Endothelial cell of umbilical vein (primary cell): ENCODE data around the gene ACTN1. TPM values are rescaled to one million over a fixed set of nuclear protein-coding genes. Genes with fewer than 3 reads are reported as not detected.

Experiments used
- BruUV-seq: library from RNA; stranded (reverse); fragments of 400-500 nt; replicated peaks from 2 replicates; lab custom pipeline; 2021; lab: Mats Ljungman, UMichigan
- CTCF ChIA-PET: fragments of 300-600, 350-600 bp; sonication (Branson Sonifier 250); formaldehyde crosslinking; loops from one replicate; lab custom pipeline; 2021; ENCODE audit warnings: antibody characterized with exemption, inconsistent platforms; lab: Charles Lee
- POLR2A ChIA-PET: fragments of 300-600, 350-600 bp; sonication (Branson Sonifier 250); formaldehyde crosslinking; loops from one replicate; lab custom pipeline; 2021; ENCODE audit warnings: antibody characterized with exemption, inconsistent platforms; lab: Charles Lee
- DNase-seq: peaks from one replicate; pipeline ENCODE4 v3.0.0-alpha.2; 2011; ENCODE audit warnings: low read depth, low spot score
- FAIRE-seq: peaks from 2 replicates; lab custom pipeline; 2011; peaks lifted over from hg19 to GRCh38; lab: Jason Lieb, UNC
- H2AFZ ChIP-seq: 2 replicates; pipeline ENCODE4 v1.6.0; 2012; ENCODE audit warnings: low read depth, low read length, control low read depth, inconsistent platforms
- H3K27ac ChIP-seq: 2 replicates; pipeline ENCODE4 v1.5.1; 2011; ENCODE audit warnings: low read depth, mild to moderate bottlenecking, control low read depth, low read length, moderate library complexity; ENCODE audit not compliant: insufficient read depth
- H3K27me3 ChIP-seq, 2 experiments: 2 replicates each; pipeline versions ENCODE4 v1.6.0 to v1.6.1; 2011; ENCODE audit warnings: low read length in 2 of 2, mixed read lengths in 1 of 2; ENCODE audit not compliant: control insufficient read depth in 2 of 2, insufficient read depth in 2 of 2
- H3K36me3 ChIP-seq, 2 experiments: 2 replicates in 1 of 2; 3 replicates in 1 of 2; pipeline ENCODE4 v1.5.1; 2011; ENCODE audit warnings: low read length in 2 of 2, mild to moderate bottlenecking in 1 of 2, moderate library complexity in 1 of 2; ENCODE audit not compliant: control insufficient read depth in 2 of 2, insufficient read depth in 2 of 2; ENCODE audit errors: extremely low read depth in 1 of 2
- H3K4me1 ChIP-seq: 3 replicates; pipeline ENCODE4 v1.5.1; 2011; ENCODE audit warnings: mild to moderate bottlenecking, low read length; ENCODE audit not compliant: control insufficient read depth, insufficient read depth; ENCODE audit errors: extremely low read depth
- H3K4me2 ChIP-seq: 2 replicates; pipeline ENCODE4 v1.6.1; 2011; ENCODE audit warnings: low read length, control low read depth, mixed read lengths; ENCODE audit not compliant: insufficient read depth
- H3K4me3 ChIP-seq, 3 experiments: fragments of 200-600 bp in 1 of 3; sonication (generic), shearing (Covaris generic) in 1 of 3; replicated peaks in 1 of 3; 2 replicates each; pipeline ENCODE4 v1.5.1; 2011 to 2016; ENCODE audit warnings: control low read depth in 3 of 3, low read length in 3 of 3, mild to moderate bottlenecking in 2 of 3, inconsistent platforms in 1 of 3, low read depth in 1 of 3, moderate library complexity in 1 of 3; ENCODE audit not compliant: insufficient read depth in 1 of 3
- H3K79me2 ChIP-seq: 2 replicates; pipeline ENCODE4 v1.6.0; 2012; ENCODE audit warnings: low read length, inconsistent platforms; ENCODE audit not compliant: control insufficient read depth, insufficient read depth
- H3K9ac ChIP-seq: replicated peaks from 2 replicates; pipeline ENCODE3; 2011; ENCODE audit warnings: low read length, control low read depth; ENCODE audit not compliant: insufficient read depth; ENCODE audit errors: extremely low read depth
- H3K9me1 ChIP-seq: replicated peaks from 3 replicates; pipeline ENCODE4 v1.6.0; 2011; ENCODE audit warnings: mild to moderate bottlenecking, low read length; ENCODE audit not compliant: control insufficient read depth, insufficient read depth; ENCODE audit errors: extremely low read depth
- H3K9me3 ChIP-seq: replicated peaks from 2 replicates; pipeline ENCODE4 v1.5.1; 2012; ENCODE audit warnings: low read length, inconsistent platforms; ENCODE audit not compliant: control insufficient read depth, insufficient read depth
- H4K20me1 ChIP-seq: replicated peaks from 2 replicates; pipeline ENCODE3; 2011; ENCODE audit warnings: mild to moderate bottlenecking, low read length; ENCODE audit not compliant: control insufficient read depth, insufficient read depth; ENCODE audit errors: extremely low read depth
- CTCF ChIP-seq, 2 donors: IDR thresholded peaks; 1 replicate in 1 of 2; 2 replicates in 1 of 2; pipeline ENCODE4 v1.5.1; 2011; ENCODE audit warnings: low read length in 2 of 2, mild to moderate bottlenecking in 2 of 2, moderate library complexity in 2 of 2, control low read depth in 1 of 2, inconsistent platforms in 1 of 2, low read depth in 1 of 2; ENCODE audit not compliant: insufficient read depth in 1 of 2; ENCODE audit errors: extremely low read depth in 1 of 2
- EZH2 ChIP-seq: IDR thresholded peaks from 2 replicates; pipeline ENCODE4 v1.6.1; 2012; ENCODE audit warnings: borderline replicate concordance, low read depth, mild to moderate bottlenecking, moderate library complexity, low read length, inconsistent platforms; ENCODE audit not compliant: severe bottlenecking
- GATA2 ChIP-seq: IDR thresholded peaks from 2 replicates; pipeline ENCODE4 v1.7.0; 2011; ENCODE audit warnings: low read depth, mild to moderate bottlenecking, moderate library complexity, mixed read lengths, low read length; ENCODE audit not compliant: insufficient read length, insufficient read depth
- JUN ChIP-seq: IDR thresholded peaks from 2 replicates; pipeline ENCODE4 v1.6.1; 2011; ENCODE audit warnings: borderline replicate concordance, low read depth; ENCODE audit not compliant: insufficient read length, insufficient read depth
- MYC ChIP-seq: IDR thresholded peaks from one replicate; pipeline ENCODE4 v1.6.1; 2011; ENCODE audit warnings: mild to moderate bottlenecking, low read depth, low read length
- POLR2A ChIP-seq: IDR thresholded peaks from 2 replicates; pipeline ENCODE4 v1.6.1; 2012; ENCODE audit warnings: low read depth, mild to moderate bottlenecking, control low read depth, low read length
- dilution Hi-C: fragments of 300-500 bp; cut with MboI; formaldehyde crosslinking; loops from one replicate; pipeline ENCODE4 v1.15.0; 2019; ENCODE audit warnings: low sequenced_read_pairs; ENCODE audit not compliant: extremely low pct_ligation_motif_present
- intact Hi-C: fragments of 100-400 bp; cut with micrococcal nuclease; formaldehyde crosslinking; loops from one replicate; pipeline ENCODE4 v1.10.0; 2022
- polyA plus RNA-seq, 4 experiments: library from polyadenylated mRNA; depleted of rRNA in 3 of 4; stranded (reverse) in 3 of 4; unstranded in 1 of 4; fragments of >200 nt; gene quantifications; 2 replicates each; pipeline versions ENCODE4 v1.2.1 to v1.2.3, GENCODE V29; 2011 to 2012; ENCODE audit warnings: missing spikeins in 1 of 4
- total RNA-seq: library from RNA; stranded (reverse); gene quantifications from 2 replicates; pipeline ENCODE4 v1.2.3, GENCODE V29; 2021
- TF ChIP-seq, protein P1 (sequence below): IDR thresholded peaks from 2 replicates; pipeline ENCODE4 v1.6.1; 2011; ENCODE audit not compliant: insufficient read depth, insufficient read length

ACTN1 gene
- total and polyA plus RNA-seq, 2 donors (not counting 3 experiments of a cell fraction or from before 2014, with no cell fraction given), result 442 to 463 TPM

DNA sequence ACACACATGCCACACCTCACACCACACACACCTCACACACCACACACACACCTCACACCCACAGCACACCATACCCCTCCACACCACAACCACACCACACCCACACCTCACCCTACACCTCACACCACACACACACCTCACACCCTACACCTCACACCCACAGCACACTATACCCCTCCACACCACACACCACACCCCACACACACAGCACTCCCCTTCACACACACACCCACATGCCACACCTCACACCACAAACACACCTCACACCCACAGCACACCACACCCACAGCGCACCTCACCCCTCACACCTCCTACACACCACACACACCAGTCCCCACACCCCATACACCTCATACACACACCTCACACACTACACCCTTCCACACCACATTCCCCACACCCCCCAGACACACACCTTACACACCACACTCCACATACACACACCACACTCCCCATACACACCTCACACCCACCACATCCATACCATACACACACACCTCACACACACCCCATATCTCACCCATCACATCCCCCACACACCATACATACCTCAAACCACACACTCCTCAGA, 80.0 kb downstream of the ACTN1 start:
- H3K27me3 ChIP-seq, result no peaks in the 10 kb centered on the region
- no peaks in the 10 kb centered on the region for H3K9me3 ChIP-seq
- DNase-seq (no peak), FAIRE-seq (peak; percentile 35)
- H3K9ac ChIP-seq, result no peak overlapping the region
- dilution Hi-C loops (no loop called here), intact Hi-C loops (no loop called here)
- no peak overlapping the region for H3K4me2 ChIP-seq
- H3K4me3 ChIP-seq, result no peak overlapping the region
- H3K36me3 ChIP-seq, result peaks cover 33 to 58% of the 10 kb centered on the region in 2 experiments
- H3K4me1 ChIP-seq, result peaks cover 20% of the 10 kb centered on the region
- no peak overlapping the region for H2AFZ ChIP-seq
- no peaks in the 10 kb centered on the region for H4K20me1 ChIP-seq
- TF ChIP-seq POLR2A, result no peak
- no peak for TF ChIP-seq CTCF (IDR thresholded peaks at IDR 0.05; ENCODE audit: extremely low read depth in 1 of 2, insufficient read depth in 1 of 2, low read depth in 1 of 2, low read length in 2 of 2)
- no peak for TF ChIP-seq JUN
- TF ChIP-seq, protein P1, sequence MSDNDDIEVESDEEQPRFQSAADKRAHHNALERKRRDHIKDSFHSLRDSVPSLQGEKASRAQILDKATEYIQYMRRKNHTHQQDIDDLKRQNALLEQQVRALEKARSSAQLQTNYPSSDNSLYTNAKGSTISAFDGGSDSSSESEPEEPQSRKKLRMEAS, result no peak
- TF ChIP-seq MYC, result no peak
- TF ChIP-seq GATA2, result no peak
- no peak for TF ChIP-seq EZH2
- no peaks in the 10 kb centered on the region for H3K9me1 ChIP-seq
- H3K79me2 ChIP-seq, result peaks cover 10% of the 10 kb centered on the region
- POLR2A ChIA-PET, result no interaction called here
- no TSS peak for BruUV-seq
- H3K27ac ChIP-seq, result no peak overlapping the region
- CTCF ChIA-PET, result no interaction called here
